Measurements from ENCODE around the gene ID3. TPM values are rescaled to one million over a fixed set of nuclear protein-coding genes. Genes with fewer than 3 reads are reported as not detected.

The ID3 gene
- total RNA-seq, 1 experiment from 2014 or later = 119 TPM

DNA sequence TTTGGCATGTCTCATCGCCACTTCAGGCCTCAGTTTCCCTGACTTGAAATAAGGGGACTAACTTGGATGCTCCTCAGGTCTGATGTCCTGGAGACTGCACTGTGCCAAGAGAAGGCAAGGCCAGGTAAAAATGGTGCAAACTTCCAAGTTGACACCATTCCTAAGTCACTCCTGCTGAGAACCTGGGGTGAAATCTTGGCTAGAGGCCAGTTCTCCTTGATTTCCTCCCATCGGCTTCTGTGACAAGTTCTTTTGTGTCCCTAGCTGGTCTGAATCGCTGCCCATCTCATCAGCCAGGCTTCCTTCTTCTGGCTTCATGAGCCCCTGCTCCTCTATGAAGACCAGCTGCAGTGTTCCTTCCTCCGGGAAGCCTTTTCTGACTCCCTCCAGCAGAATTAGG lies 48.6 kb upstream of the ID3 start:
- WGBS (ENCODE audit: extremely low coverage, insufficient read length, low lambda C conversion rate) = no CpG with 5 or more reads among the region's 4 CpGs

More for the DNA sequence above, 48.6 kb upstream of the ID3 start:
- H3K9ac ChIP-seq (ENCODE audit: extremely low read depth, insufficient read length, low read length) = no peak overlapping the region
- no peaks in the 10 kb centered on the region for H3K79me2 ChIP-seq (ENCODE audit: insufficient read depth, low read length)
- H3K23ac ChIP-seq (ENCODE audit: insufficient read length, low read depth, low read length) = no peak overlapping the region
- no peak overlapping the region for H2BK120ac ChIP-seq (ENCODE audit: low read depth, low read length, poor library complexity, severe bottlenecking)
- no peak overlapping the region for H3T11ph ChIP-seq (ENCODE audit: low read length)
- no peak overlapping the region for H2BK15ac ChIP-seq (ENCODE audit: low read depth, low read length)
- no peaks in the 10 kb centered on the region for H3K27me3 ChIP-seq (ENCODE audit: insufficient read depth, low read length)
- no peak overlapping the region for H4K91ac ChIP-seq (ENCODE audit: insufficient read length, low read depth, low read length)
- no peaks in the 10 kb centered on the region for H3K9me3 ChIP-seq (ENCODE audit: control insufficient read depth, low read depth, low read length)
- Mint-ChIP-seq H3K4me1 (peaks cover 24 to 34% of the 10 kb centered on the region in 2 experiments), H3K36me3 (ENCODE audit: insufficient read depth in 1 of 3, low read depth in 3 of 3) (no peaks in the 10 kb centered on the region; a peak in 1 of 7 replicates), H3K9me3 (no peaks in the 10 kb centered on the region), H3K27me3 (ENCODE audit: low read depth) (peaks cover 9% of the 10 kb centered on the region), H3K4me3 (no peak overlapping the region), H3K27ac (no peak overlapping the region)
- no peaks in the 10 kb centered on the region for H3K23me2 ChIP-seq (ENCODE audit: insufficient read length, low read depth, low read length, poor library complexity, severe bottlenecking)
- TF ChIP-seq, protein P1, sequence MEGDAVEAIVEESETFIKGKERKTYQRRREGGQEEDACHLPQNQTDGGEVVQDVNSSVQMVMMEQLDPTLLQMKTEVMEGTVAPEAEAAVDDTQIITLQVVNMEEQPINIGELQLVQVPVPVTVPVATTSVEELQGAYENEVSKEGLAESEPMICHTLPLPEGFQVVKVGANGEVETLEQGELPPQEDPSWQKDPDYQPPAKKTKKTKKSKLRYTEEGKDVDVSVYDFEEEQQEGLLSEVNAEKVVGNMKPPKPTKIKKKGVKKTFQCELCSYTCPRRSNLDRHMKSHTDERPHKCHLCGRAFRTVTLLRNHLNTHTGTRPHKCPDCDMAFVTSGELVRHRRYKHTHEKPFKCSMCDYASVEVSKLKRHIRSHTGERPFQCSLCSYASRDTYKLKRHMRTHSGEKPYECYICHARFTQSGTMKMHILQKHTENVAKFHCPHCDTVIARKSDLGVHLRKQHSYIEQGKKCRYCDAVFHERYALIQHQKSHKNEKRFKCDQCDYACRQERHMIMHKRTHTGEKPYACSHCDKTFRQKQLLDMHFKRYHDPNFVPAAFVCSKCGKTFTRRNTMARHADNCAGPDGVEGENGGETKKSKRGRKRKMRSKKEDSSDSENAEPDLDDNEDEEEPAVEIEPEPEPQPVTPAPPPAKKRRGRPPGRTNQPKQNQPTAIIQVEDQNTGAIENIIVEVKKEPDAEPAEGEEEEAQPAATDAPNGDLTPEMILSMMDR (conservative IDR thresholded peaks at IDR 0.05) = no peak
- H3K4me2 ChIP-seq (ENCODE audit: insufficient read depth, insufficient read length, low read length) = no peak overlapping the region
- no peak overlapping the region for H2BK12ac ChIP-seq (ENCODE audit: insufficient read length, low read depth, low read length)
- H2AK5ac ChIP-seq (ENCODE audit: insufficient read length, low read length) = no peak overlapping the region
- H3K4ac ChIP-seq (ENCODE audit: low read depth, low read length) = no peak overlapping the region
- H3K56ac ChIP-seq (ENCODE audit: insufficient read length, low read depth, low read length) = no peak overlapping the region
- peaks cover 3% of the 10 kb centered on the region; the same call in 1 of the 2 replicates for H3K4me1 ChIP-seq (ENCODE audit: insufficient read depth, low read length)
- H4K8ac ChIP-seq (replicated peaks; ENCODE audit: insufficient read length, low read depth, low read length) = no peak overlapping the region
- H4K20me1 ChIP-seq (ENCODE audit: control insufficient read depth, insufficient read depth, insufficient read length) = no peaks in the 10 kb centered on the region
- H2BK20ac ChIP-seq (ENCODE audit: low read depth, low read length, poor library complexity, severe bottlenecking) = no peak overlapping the region
- no peak overlapping the region for H2AFZ ChIP-seq (ENCODE audit: low read length)
- H4K5ac ChIP-seq (ENCODE audit: insufficient read length, low read depth, low read length) = no peak overlapping the region
- H3K18ac ChIP-seq (ENCODE audit: insufficient read length, low read depth, low read length) = no peak overlapping the region
- no peak overlapping the region for H3K27ac ChIP-seq (ENCODE audit: insufficient read length, low read depth, low read length)
- no peak for DNase-seq
- H3K14ac ChIP-seq (ENCODE audit: insufficient read depth, low read length) = no peak overlapping the region
- no peak overlapping the region for H2BK5ac ChIP-seq (ENCODE audit: insufficient read length, low read length)
- H3K79me1 ChIP-seq (ENCODE audit: insufficient read depth, low read depth, low read length, poor library complexity, severe bottlenecking) = no peaks in the 10 kb centered on the region
